H1 (cell line): Measurements from ENCODE around the gene FBXO21. TPM values are rescaled to one million over a fixed set of nuclear protein-coding genes. Genes with fewer than 3 reads are reported as not detected.

ENCODE experiments used
- CTCF ChIA-PET: fragments of 300-600 bp; sonication (Branson Sonifier 250); formaldehyde crosslinking; loops from one replicate; lab custom pipeline; 2021; ENCODE audit not compliant: partially characterized antibody; lab: Charles Lee
- POLR2A ChIA-PET: fragments of 300-600 bp; sonication (Branson Sonifier 250); formaldehyde crosslinking; loops from one replicate; lab custom pipeline; 2021; ENCODE audit warnings: inconsistent platforms; ENCODE audit not compliant: partially characterized antibody; lab: Charles Lee
- DNase-seq, 2 experiments: peaks; one replicate each; pipeline versions ENCODE4 v3.0.0 to v3.0.0-alpha.2; 2010 to 2022; ENCODE audit warnings: low spot score in 2 of 2, low read depth in 1 of 2, mixed read lengths in 1 of 2
- FAIRE-seq: peaks from 2 replicates; lab custom pipeline; 2011; peaks lifted over from hg19 to GRCh38; lab: Jason Lieb, UNC
- H2AFZ ChIP-seq: 2 replicates; pipeline ENCODE4 v1.8.1; 2012; ENCODE audit warnings: low read length, inconsistent platforms
- H2AK5ac ChIP-seq: 2 replicates; pipeline ENCODE4 v1.6.1; 2013; ENCODE audit warnings: low read depth, low read length
- H2BK120ac ChIP-seq: replicated peaks from 2 replicates; pipeline ENCODE3; 2013; ENCODE audit warnings: low read depth, low read length, inconsistent platforms
- H2BK12ac ChIP-seq: 2 replicates; pipeline ENCODE4 v1.6.1; 2013; ENCODE audit warnings: low read depth, low read length
- H2BK15ac ChIP-seq: 2 replicates; pipeline ENCODE4 v1.6.1; 2013; ENCODE audit warnings: low read length
- H2BK20ac ChIP-seq: 2 replicates; pipeline ENCODE4 v1.6.1; 2013; ENCODE audit warnings: low read length
- H2BK5ac ChIP-seq: 2 replicates; pipeline ENCODE4 v1.6.1; 2013; ENCODE audit warnings: low read depth, low read length
- H3K14ac ChIP-seq: 2 replicates; pipeline ENCODE4 v1.6.1; 2013; ENCODE audit warnings: inconsistent platforms; ENCODE audit not compliant: insufficient read length
- H3K18ac ChIP-seq: 2 replicates; pipeline ENCODE4 v1.6.1; 2013; ENCODE audit warnings: low read length; ENCODE audit errors: extremely low read depth
- H3K23ac ChIP-seq: 2 replicates; pipeline ENCODE4 v1.6.1; 2013; ENCODE audit warnings: inconsistent platforms; ENCODE audit not compliant: insufficient read length
- H3K23me2 ChIP-seq: 2 replicates; pipeline ENCODE4 v1.6.1; 2013; ENCODE audit warnings: low read depth, low read length
- H3K27ac ChIP-seq: 2 replicates; pipeline ENCODE4 v1.6.1; 2011; ENCODE audit warnings: low read depth, low read length, inconsistent platforms
- H3K27me3 ChIP-seq, 4 experiments: replicated peaks in 1 of 4; 1 replicate in 1 of 4; 2 replicates in 3 of 4; pipeline versions ENCODE4 v1.6.1 to v1.8.1; 2011 to 2013; ENCODE audit warnings: low read length in 3 of 4, mild to moderate bottlenecking in 3 of 4, inconsistent platforms in 2 of 4, mixed read lengths in 2 of 4, moderate library complexity in 1 of 4; ENCODE audit not compliant: control insufficient read depth in 3 of 4, insufficient read depth in 3 of 4; ENCODE audit errors: extremely low read depth in 1 of 4
- H3K36me3 ChIP-seq, 4 experiments: 2 replicates each; pipeline versions ENCODE4 v1.6.1 to v1.8.1; 2011 to 2013; ENCODE audit warnings: mild to moderate bottlenecking in 4 of 4, low read length in 3 of 4, moderate library complexity in 2 of 4, control low read depth in 1 of 4, inconsistent platforms in 1 of 4; ENCODE audit not compliant: insufficient read depth in 4 of 4, control insufficient read depth in 2 of 4
- H3K4ac ChIP-seq: replicated peaks from 2 replicates; pipeline ENCODE3; 2013; ENCODE audit warnings: low read length, low read depth, mixed read lengths, inconsistent platforms; ENCODE audit not compliant: insufficient read length
- H3K4me1 ChIP-seq, 4 experiments: replicated peaks in 1 of 4; 1 replicate in 1 of 4; 2 replicates in 3 of 4; pipeline versions ENCODE4 v1.6.1 to v1.8.1; 2011 to 2013; ENCODE audit warnings: low read length in 3 of 4, inconsistent platforms in 2 of 4, mixed read lengths in 1 of 4; ENCODE audit not compliant: insufficient read depth in 4 of 4, control insufficient read depth in 3 of 4
- H3K4me2 ChIP-seq, 2 experiments: 2 replicates each; pipeline versions ENCODE4 v1.6.1 to v1.8.1; 2011 to 2013; ENCODE audit warnings: low read depth in 2 of 2, low read length in 2 of 2, control low read depth in 1 of 2, inconsistent platforms in 1 of 2, mild to moderate bottlenecking in 1 of 2; ENCODE audit not compliant: insufficient read depth in 1 of 2
- H3K4me3 ChIP-seq, 4 experiments: fragments of 200-600, 300-600 bp in 1 of 4; sonication (generic), shearing (Covaris generic), sonication (Bioruptor Twin) in 1 of 4; 2 replicates each; pipeline versions ENCODE4 v1.5.1 to v1.8.1; 2011 to 2016; ENCODE audit warnings: low read length in 4 of 4, low read depth in 3 of 4, control low read depth in 2 of 4, inconsistent platforms in 2 of 4, mild to moderate bottlenecking in 2 of 4, mixed read lengths in 1 of 4, moderate library complexity in 1 of 4; ENCODE audit not compliant: insufficient read depth in 2 of 4; ENCODE audit errors: extremely low read depth in 1 of 4
- H3K56ac ChIP-seq: replicated peaks from 2 replicates; pipeline ENCODE3; 2013; ENCODE audit warnings: low read depth, mild to moderate bottlenecking, mixed read lengths, low read length, inconsistent platforms; ENCODE audit not compliant: insufficient read length
- H3K79me1 ChIP-seq: 2 replicates; pipeline ENCODE4 v1.6.1; 2013; ENCODE audit warnings: low read depth, low read length, control low read depth
- H3K79me2 ChIP-seq, 2 experiments: 2 replicates each; pipeline versions ENCODE4 v1.6.1 to v1.8.1; 2012 to 2013; ENCODE audit warnings: low read length in 2 of 2, mild to moderate bottlenecking in 2 of 2, inconsistent platforms in 1 of 2; ENCODE audit not compliant: insufficient read depth in 2 of 2, control insufficient read depth in 1 of 2
- H3K9ac ChIP-seq, 4 experiments: replicated peaks in 1 of 4; 1 replicate in 1 of 4; 2 replicates in 3 of 4; pipeline versions ENCODE4 v1.6.1 to v1.8.1; 2011 to 2013; ENCODE audit warnings: low read depth in 3 of 4, low read length in 3 of 4, control low read depth in 2 of 4, mild to moderate bottlenecking in 2 of 4, moderate library complexity in 2 of 4, inconsistent platforms in 1 of 4; ENCODE audit errors: extremely low read depth in 1 of 4
- H3K9me3 ChIP-seq, 2 experiments: 2 replicates each; pipeline versions ENCODE4 v1.6.1 to v1.8.1; 2012 to 2013; ENCODE audit warnings: mild to moderate bottlenecking in 2 of 2, moderate library complexity in 2 of 2, control low read depth in 1 of 2, inconsistent platforms in 1 of 2, low read depth in 1 of 2, low read length in 1 of 2, mixed read lengths in 1 of 2; ENCODE audit not compliant: insufficient read depth in 2 of 2
- H4K20me1 ChIP-seq, 2 experiments: replicated peaks in 1 of 2; 2 replicates each; pipeline versions ENCODE3 to v1.8.1; 2011 to 2013; ENCODE audit warnings: inconsistent platforms in 2 of 2, low read length in 2 of 2, mild to moderate bottlenecking in 1 of 2; ENCODE audit not compliant: insufficient read depth in 2 of 2, control insufficient read depth in 1 of 2
- H4K5ac ChIP-seq: 2 replicates; pipeline ENCODE4 v1.6.1; 2013; ENCODE audit warnings: low read length, low read depth, mixed read lengths, inconsistent platforms; ENCODE audit not compliant: insufficient read length
- H4K8ac ChIP-seq: 2 replicates; pipeline ENCODE4 v1.8.0; 2013; ENCODE audit warnings: mild to moderate bottlenecking, moderate library complexity, low read length, inconsistent platforms; ENCODE audit not compliant: insufficient read depth; ENCODE audit errors: extremely low read depth
- H4K91ac ChIP-seq: replicated peaks from 2 replicates; pipeline ENCODE3; 2013; ENCODE audit warnings: low read length, mixed read lengths, inconsistent platforms; ENCODE audit not compliant: insufficient read length
- ATF3 ChIP-seq: IDR thresholded peaks from 2 replicates; pipeline ENCODE4 v1.6.1; 2011; ENCODE audit warnings: low read depth, mild to moderate bottlenecking, low read length; ENCODE audit not compliant: insufficient read depth
- CBX8 ChIP-seq: fragments of 300-800, 300-1000 bp; sonication (generic); IDR thresholded peaks from 2 replicates; pipeline ENCODE4 v1.7.1; 2016; ENCODE audit warnings: low read depth, low read length, borderline replicate concordance
- CHD1 ChIP-seq: IDR thresholded peaks from 2 replicates; pipeline ENCODE4 v1.6.1; 2012; ENCODE audit warnings: low read depth, low read length, improper control_type of control experiment
- CHD2 ChIP-seq: IDR thresholded peaks from 2 replicates; pipeline ENCODE4 v1.6.1; 2012; ENCODE audit warnings: low read length, improper control_type of control experiment
- CTBP2 ChIP-seq: IDR thresholded peaks from 2 replicates; pipeline ENCODE4 v1.7.0; 2011; ENCODE audit warnings: borderline replicate concordance, mild to moderate bottlenecking, moderate library complexity, mixed read lengths, low read length; ENCODE audit not compliant: insufficient read depth, insufficient read length
- GTF2F1 ChIP-seq: IDR thresholded peaks from 2 replicates; pipeline ENCODE4 v1.6.1; 2012; ENCODE audit warnings: low read depth, low read length, improper control_type of control experiment, borderline replicate concordance
- POLR2AphosphoS5 ChIP-seq: IDR thresholded peaks from 2 replicates; pipeline ENCODE4 v1.6.1; 2011; ENCODE audit warnings: low read depth, low read length
- SAP30 ChIP-seq: fragments of 300-600 bp; sonication (generic); IDR thresholded peaks from 2 replicates; pipeline ENCODE4 v1.7.1; 2012; ENCODE audit warnings: low read length, moderate library complexity, mild to moderate bottlenecking, inconsistent platforms; ENCODE audit not compliant: insufficient read depth, insufficient replicate concordance
- SIN3A ChIP-seq, 2 experiments: IDR thresholded peaks in 1 of 2; conservative IDR thresholded peaks in 1 of 2; 2 replicates each; pipeline ENCODE4 v1.6.1; 2011 to 2012; ENCODE audit warnings: low read length in 2 of 2, improper control_type of control experiment in 1 of 2, low read depth in 1 of 2, mild to moderate bottlenecking in 1 of 2
- TAF7 ChIP-seq: optimal IDR thresholded peaks from 2 replicates; pipeline ENCODE3; 2011; ENCODE audit warnings: low read depth, mild to moderate bottlenecking, inconsistent platforms, low read length, moderate library complexity, borderline replicate concordance
- USF2 ChIP-seq: IDR thresholded peaks from 2 replicates; pipeline ENCODE4 v1.6.1; 2011; ENCODE audit warnings: low read length, improper control_type of control experiment
- YY1 ChIP-seq: IDR thresholded peaks from 2 replicates; pipeline ENCODE4 v1.6.1; 2011; ENCODE audit warnings: low read depth, mild to moderate bottlenecking, low read length
- WGBS, 2 experiments: shearing (Covaris generic) in 1 of 2; methylation state at CpG; one replicate each; pipeline versions ENCODE4 v1.1.6 to v1.1.7; 2013 to 2015; ENCODE audit warnings: low lambda C conversion rate in 2 of 2, mixed read lengths in 2 of 2, inconsistent platforms in 1 of 2, low coverage in 1 of 2, missing lambda C conversion rate in 1 of 2; ENCODE audit not compliant: insufficient replicate concordance in 2 of 2, insufficient coverage in 1 of 2, insufficient read length in 1 of 2; ENCODE audit errors: extremely low coverage in 1 of 2, missing lambda C conversion rate in 1 of 2; 5-methylcytosine and 5-hydroxymethylcytosine counted together
- polyA plus RNA-seq, 7 experiments: library from polyadenylated mRNA; depleted of rRNA in 3 of 7; stranded (reverse) in 5 of 7; unstranded in 2 of 7; fragments of >200 nt in 5 of 7; fragments of 200-250 nt in 2 of 7; gene quantifications; 1 replicate in 5 of 7; 2 replicates in 1 of 7; 4 replicates in 1 of 7; pipeline versions ENCODE4 v1.2.1 to v1.2.3, GENCODE V29; 2011 to 2013; ENCODE audit warnings: missing spikeins in 2 of 7, mixed read lengths in 2 of 7
- total RNA-seq: library from RNA; stranded (reverse); fragmentation: NEBNext Ultra II Directional; extraction: Animal tissue kit (Norgen Biotek cat#: 25700); gene quantifications from 2 replicates; pipeline ENCODE4 v1.2.1, GENCODE V29; 2021

Gene FBXO21
- total and polyA plus RNA-seq, 2 of the 8 experiments (the other 6 are each of a cell fraction or from before 2014, with no cell fraction given), result 57.0 to 80.6 TPM

- H2BK12ac ChIP-seq, result no peak overlapping the region
- no peak overlapping the region for H2BK20ac ChIP-seq
- H3K4me1 ChIP-seq, result no peaks in the 10 kb centered on the region
- H3K23me2 ChIP-seq, result no peaks in the 10 kb centered on the region
- H3K9ac ChIP-seq, result no peak overlapping the region
- no peaks in the 10 kb centered on the region for H3K27me3 ChIP-seq
- no peak overlapping the region for H3K18ac ChIP-seq
- no peak overlapping the region for H3K23ac ChIP-seq
- no peak overlapping the region for H2BK5ac ChIP-seq
- H4K20me1 ChIP-seq, result no peaks in the 10 kb centered on the region
- FAIRE-seq (peak; percentile 28), DNase-seq (no peak)
- ChIA-PET CTCF (interaction anchor here (1.1 to 5.5 kb wide), 14 partner anchors 9 to 362 kb away, joined by 3 to 43 read pairs (median 5); no protein-coding TSS in a partner anchor), POLR2A (interaction anchor here (0.7 kb wide), 1 partner anchor 12 kb away, joined by 3 read pairs; no protein-coding TSS in a partner anchor)
- no peak overlapping the region for H3K4ac ChIP-seq
- H3K79me2 ChIP-seq, result no peaks in the 10 kb centered on the region
- H4K5ac ChIP-seq, result no peak overlapping the region
- H3K79me1 ChIP-seq, result no peaks in the 10 kb centered on the region
- no peak overlapping the region for H4K8ac ChIP-seq
- no peak overlapping the region for H2AFZ ChIP-seq
- H3K56ac ChIP-seq, result no peak overlapping the region
- no peaks in the 10 kb centered on the region for H3K36me3 ChIP-seq
- H4K91ac ChIP-seq, result no peak overlapping the region
- no peak overlapping the region for H3K4me2 ChIP-seq
- no peaks in the 10 kb centered on the region for H3K9me3 ChIP-seq
- no peak overlapping the region for H3K14ac ChIP-seq
- H3K4me3 ChIP-seq, result no peak overlapping the region
- H2BK120ac ChIP-seq, result no peak overlapping the region
- H2BK15ac ChIP-seq, result no peak overlapping the region
- 96% methylated on average over 10 of the region's 10 CpGs; no CpG with 5 or more reads in 1 of the 2 experiments for WGBS, 2 experiments
- no peak overlapping the region for H2AK5ac ChIP-seq
- no peak overlapping the region for H3K27ac ChIP-seq
- no peak for TF ChIP-seq USF2
- no peak for TF ChIP-seq SIN3A (conservative IDR thresholded peaks at IDR 0.05 in 1 of 2, IDR thresholded peaks at IDR 0.05 in 1 of 2; ENCODE audit: low read depth in 1 of 2, low read length in 2 of 2)
- no peak for TF ChIP-seq POLR2AphosphoS5
- TF ChIP-seq CTBP2, result no peak
- TF ChIP-seq CHD1, result no peak
- no peak for TF ChIP-seq TAF7
- TF ChIP-seq CHD2, result no peak
- TF ChIP-seq GTF2F1, result no peak
- TF ChIP-seq SAP30, result no peak
- no peak for TF ChIP-seq YY1
- TF ChIP-seq CBX8, result no peak
- TF ChIP-seq ATF3, result no peak
These were observed 36.2 kb upstream of the FBXO21 start for GRCh38 chr12:117226505-117226904.
